Measurements from ENCODE around the gene NUDT5.

GRCh38 chr10:12186323-12186722, 9.4 kb downstream of the NUDT5 start:
- TF ChIP-seq CTCF (IDR thresholded peaks at IDR 0.05; ENCODE audit: low read depth, low read length) (no peak), EZH2phosphoT487 (IDR thresholded peaks at IDR 0.05; ENCODE audit: low read depth) (no peak)

Measured in OCI-LY3 (cell line).